A375 (cell line): ENCODE results near the gene NCOA6. TPM values are rescaled to one million over a fixed set of nuclear protein-coding genes. Genes with fewer than 3 reads are reported as not detected.

ENCODE experiments used
- small RNA-seq: library from RNA; depleted of rRNA; stranded (forward); fragments of <200 nt; gene quantifications from one replicate; pipeline ENCODE3, GENCODE V24; 2014
- total RNA-seq: library from RNA; depleted of rRNA; stranded (reverse); fragments of >200 nt; shearing (Covaris generic); gene quantifications from 2 replicates; pipeline ENCODE4 v1.2.3, GENCODE V29; 2014; rRNA removed

The NCOA6 gene
- total RNA-seq, result 6.2 and 9.5 TPM in 2 replicates

GRCh38 chr20:34825530-34826362, at the start of gene NCOA6:
Gene NCOA6 (minus strand): TSS chr20:34825651. CDS start chr20:34782355, 43,296 bp downstream.

DNA sequence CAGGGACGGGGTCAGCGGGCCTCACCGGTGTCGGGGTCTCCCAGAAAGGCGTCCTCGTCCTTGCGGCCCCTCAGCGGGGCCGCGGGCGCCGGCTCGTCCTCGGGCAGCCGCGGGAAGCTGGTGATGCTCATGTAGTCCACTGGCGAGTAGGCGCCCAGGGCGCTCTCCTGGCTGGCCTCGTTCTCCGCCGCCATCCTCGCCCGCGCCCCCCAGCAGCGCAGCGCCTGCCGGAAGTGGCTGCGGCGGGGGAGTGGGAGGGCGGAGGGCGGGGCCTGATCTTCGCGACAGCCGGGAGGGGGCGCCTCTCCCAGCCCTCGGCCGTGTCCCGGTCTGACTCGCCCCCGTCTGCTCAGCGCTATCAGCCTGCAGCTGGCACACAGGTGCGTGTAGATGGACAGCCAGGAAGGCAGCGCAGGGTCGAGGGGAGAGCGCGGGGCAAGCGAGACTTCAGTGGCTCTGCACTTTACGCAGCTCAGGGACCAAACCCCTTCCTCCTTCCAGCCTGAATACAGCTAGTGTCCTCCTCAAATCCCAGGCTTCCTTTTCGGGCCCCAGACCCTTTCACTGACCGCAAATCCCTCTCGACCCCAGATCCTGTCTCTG, 47.3 kb upstream of the NCOA6 start, which contains the start of gene GGT7:
TSS of gene GGT7 (minus strand) at position 235 of the 603 bp plus-strand sequence. CDS start at position 194, 41 bp downstream.

GRCh38 chr20:34704177-34705007, 121.1 kb downstream of the NCOA6 start, which contains the start of gene TP53INP2:
Gene TP53INP2 (plus strand): TSS chr20:34704344. CDS start chr20:34708740, 4,396 bp downstream.

GRCh38 chr20:34676642-34677373, 148.6 kb downstream of the NCOA6 start, which contains the start of gene PIGU:
Gene PIGU (minus strand): TSS chr20:34677092. CDS start chr20:34677085, 7 bp downstream.

Small RNA genes lying within 50 kb of the gene (small RNA-seq; reads per million reads assigned to genes)
- not detected for gene AL118520.1

Other genes with a start within 250 kb of the NCOA6 start
- gene PIGU, start 148.6 kb downstream of the NCOA6 start, total RNA-seq, result 19.4 and 26.4 TPM in 2 replicates
- gene TP53INP2, start 121.3 kb downstream of the NCOA6 start, total RNA-seq, result 2.2 and 3.1 TPM in 2 replicates
- gene GGT7, start 47.2 kb upstream of the NCOA6 start, total RNA-seq, result 13.6 and 17.2 TPM in 2 replicates
- gene ACSS2, start 51.0 kb upstream of the NCOA6 start, total RNA-seq, result 77.8 and 94.8 TPM in 2 replicates
- gene GSS, start 130.2 kb upstream of the NCOA6 start, total RNA-seq, result 137 and 143 TPM in 2 replicates
- gene MYH7B, start 130.2 kb upstream of the NCOA6 start, total RNA-seq, result 0.04 and 0.13 TPM in 2 replicates